OCI-LY7 (cell line): ENCODE measurements around the gene KIR3DL3.
"Not testable (repeated sequence)": the region's sequence is repeated elsewhere in the genome, so short reads cannot be mapped to it uniquely, and the experiment has no call there.

Experiments
- CTCF ChIP-seq: fragments of 200-600 bp; sonication (generic); conservative IDR thresholded peaks from 2 replicates; pipeline ENCODE4 v1.5.1; 2014; ENCODE audit warnings: mild to moderate bottlenecking, antibody characterized with exemption, low read length, moderate library complexity, mixed read lengths
- EZH2phosphoT487 ChIP-seq: fragments of 200-600 bp; sonication (generic); IDR thresholded peaks from 2 replicates; pipeline ENCODE4 v1.6.1; 2018; ENCODE audit warnings: low read depth, borderline replicate concordance, mild to moderate bottlenecking, mixed run types, antibody characterized with exemption, low read length, moderate library complexity, mixed read lengths

- not testable (repeated sequence) for TF ChIP-seq CTCF, EZH2phosphoT487
These were observed 14.3 kb upstream of the KIR3DL3 start for GRCh38 chr19:54709956-54710355.
